Loucy (cell line): Measurements from ENCODE around the gene CCDC196.

Experiments
- EZH2phosphoT487 ChIP-seq: fragments of 200-600 bp; IDR thresholded peaks from 2 replicates; pipeline ENCODE4 v1.6.1; 2018; ENCODE audit warnings: antibody characterized with exemption, mild to moderate bottlenecking, moderate library complexity, borderline replicate concordance
- TF ChIP-seq, protein P1 (sequence below): fragments of 200-600 bp; sonication (generic); conservative IDR thresholded peaks from 2 replicates; pipeline ENCODE4 v1.5.1; 2014; ENCODE audit warnings: mild to moderate bottlenecking, antibody characterized with exemption, low read length

DNA sequence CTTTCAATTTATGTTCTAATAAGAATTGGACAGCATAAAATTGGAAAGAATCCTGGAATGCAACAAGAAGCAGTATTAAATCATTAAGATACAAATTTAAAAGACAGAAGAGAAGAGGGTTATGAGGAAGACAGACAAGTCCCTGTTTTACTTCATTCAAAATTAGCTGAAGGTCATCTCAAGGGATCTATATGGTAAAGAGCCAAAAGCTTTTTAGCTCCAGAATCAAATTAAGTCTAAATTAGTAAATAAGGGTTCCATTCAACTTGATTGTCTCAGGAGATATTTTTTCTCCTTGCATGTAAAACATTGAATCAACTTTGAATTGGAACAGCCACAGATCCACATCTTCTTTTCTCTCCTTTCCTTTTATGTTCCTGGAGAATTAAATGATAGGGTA lies 7.6 kb downstream of the CCDC196 start:
- TF ChIP-seq, protein P1, sequence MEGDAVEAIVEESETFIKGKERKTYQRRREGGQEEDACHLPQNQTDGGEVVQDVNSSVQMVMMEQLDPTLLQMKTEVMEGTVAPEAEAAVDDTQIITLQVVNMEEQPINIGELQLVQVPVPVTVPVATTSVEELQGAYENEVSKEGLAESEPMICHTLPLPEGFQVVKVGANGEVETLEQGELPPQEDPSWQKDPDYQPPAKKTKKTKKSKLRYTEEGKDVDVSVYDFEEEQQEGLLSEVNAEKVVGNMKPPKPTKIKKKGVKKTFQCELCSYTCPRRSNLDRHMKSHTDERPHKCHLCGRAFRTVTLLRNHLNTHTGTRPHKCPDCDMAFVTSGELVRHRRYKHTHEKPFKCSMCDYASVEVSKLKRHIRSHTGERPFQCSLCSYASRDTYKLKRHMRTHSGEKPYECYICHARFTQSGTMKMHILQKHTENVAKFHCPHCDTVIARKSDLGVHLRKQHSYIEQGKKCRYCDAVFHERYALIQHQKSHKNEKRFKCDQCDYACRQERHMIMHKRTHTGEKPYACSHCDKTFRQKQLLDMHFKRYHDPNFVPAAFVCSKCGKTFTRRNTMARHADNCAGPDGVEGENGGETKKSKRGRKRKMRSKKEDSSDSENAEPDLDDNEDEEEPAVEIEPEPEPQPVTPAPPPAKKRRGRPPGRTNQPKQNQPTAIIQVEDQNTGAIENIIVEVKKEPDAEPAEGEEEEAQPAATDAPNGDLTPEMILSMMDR, result no peak
- TF ChIP-seq EZH2phosphoT487, result no peak
